DOHH2 (cell line): Measurements from ENCODE around the gene RPS6KA6.

Source experiments
- H3F3A ChIP-seq: fragments of 200-600 bp; sonication (generic), shearing (Covaris generic); 2 replicates; pipeline ENCODE4 v1.6.0; 2016; ENCODE audit warnings: antibody characterized with exemption, mild to moderate bottlenecking; ENCODE audit not compliant: control insufficient read depth, insufficient read depth
- H3K27ac ChIP-seq: fragments of 200-600 bp; sonication (generic); 2 replicates; pipeline ENCODE4 v1.5.1; 2014; ENCODE audit warnings: low read depth, mild to moderate bottlenecking, low read length, moderate library complexity
- H3K27me3 ChIP-seq: fragments of 200-600 bp; sonication (generic); 2 replicates; pipeline ENCODE4 v1.6.1; 2014; ENCODE audit warnings: mild to moderate bottlenecking, low read length, mixed read lengths; ENCODE audit not compliant: control insufficient read depth
- H3K36me3 ChIP-seq: fragments of 200-600 bp; sonication (generic); 2 replicates; pipeline ENCODE4 v1.6.1; 2014; ENCODE audit warnings: mild to moderate bottlenecking, low read length, moderate library complexity, mixed read lengths; ENCODE audit not compliant: control insufficient read depth
- H3K4me1 ChIP-seq: fragments of 200-600 bp; sonication (generic); 2 replicates; pipeline ENCODE4 v1.6.1; 2014; ENCODE audit warnings: mild to moderate bottlenecking, low read length, mixed read lengths; ENCODE audit not compliant: control insufficient read depth
- H3K4me2 ChIP-seq: fragments of 200-600 bp; sonication (generic); 2 replicates; pipeline ENCODE4 v1.6.0; 2014; ENCODE audit warnings: mild to moderate bottlenecking, low read length, moderate library complexity
- H3K4me3 ChIP-seq: fragments of 200-600 bp; sonication (generic); 2 replicates; pipeline ENCODE4 v1.5.1; 2014; ENCODE audit warnings: mild to moderate bottlenecking, low read length, mixed read lengths
- H3K79me2 ChIP-seq: fragments of 200-600 bp; sonication (generic); 2 replicates; pipeline ENCODE4 v1.6.1; 2014; ENCODE audit warnings: mild to moderate bottlenecking, low read length, mixed read lengths; ENCODE audit not compliant: control insufficient read depth
- H3K9me2 ChIP-seq: fragments of 200-600 bp; sonication (generic); replicated peaks from 2 replicates; pipeline ENCODE4 v1.6.1; 2014; ENCODE audit warnings: mild to moderate bottlenecking, low read length, mixed read lengths; ENCODE audit not compliant: control insufficient read depth
- H3K9me3 ChIP-seq: fragments of 200-600 bp; sonication (generic); 2 replicates; pipeline ENCODE4 v1.6.1; 2014; ENCODE audit warnings: antibody characterized with exemption, low read length, mixed read lengths; ENCODE audit not compliant: control insufficient read depth, insufficient read depth
- H4K20me1 ChIP-seq: fragments of 200-600 bp; sonication (generic); 2 replicates; pipeline ENCODE4 v1.6.0; 2014; ENCODE audit warnings: low read depth, mild to moderate bottlenecking, antibody characterized with exemption, low read length, moderate library complexity; ENCODE audit not compliant: control insufficient read depth, insufficient read depth
- EZH2phosphoT487 ChIP-seq: fragments of 200-600 bp; sonication (generic); IDR thresholded peaks from 2 replicates; pipeline ENCODE4 v1.6.1; 2017; ENCODE audit warnings: borderline replicate concordance, mild to moderate bottlenecking, antibody characterized with exemption, low read length, moderate library complexity, mixed read lengths
- TF ChIP-seq, protein P1 (sequence below): fragments of 200-600 bp; sonication (generic); IDR thresholded peaks from one replicate; pipeline ENCODE4 v1.5.1; 2014; ENCODE audit warnings: antibody characterized with exemption, mild to moderate bottlenecking, low read depth, low read length; ENCODE audit not compliant: poor library complexity, severe bottlenecking

Gene RPS6KA6

DNA sequence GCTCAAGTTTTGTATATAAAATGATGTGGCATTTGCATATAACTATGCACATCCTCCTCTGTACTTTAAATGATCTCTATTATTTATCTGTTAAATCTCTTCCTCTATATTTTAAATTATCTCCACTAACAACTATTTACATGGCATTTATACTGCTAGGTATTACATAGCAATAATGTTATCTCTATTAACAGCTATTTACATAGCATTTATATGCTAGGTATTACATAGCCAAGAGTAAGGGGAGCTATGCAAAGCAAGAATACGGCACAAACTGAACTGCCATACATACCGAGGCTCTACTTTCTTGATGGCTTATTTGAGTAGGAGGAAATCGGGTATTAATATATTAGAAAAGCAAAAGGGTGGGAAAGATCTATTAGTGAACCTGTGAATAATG, 12.7 kb downstream of the RPS6KA6 start:
- no peaks in the 10 kb centered on the region for H4K20me1 ChIP-seq
- no peaks in the 10 kb centered on the region for H3F3A ChIP-seq
- no peaks in the 10 kb centered on the region for H3K4me1 ChIP-seq
- H3K9me3 ChIP-seq, result no peaks in the 10 kb centered on the region
- TF ChIP-seq EZH2phosphoT487, result no peak
- H3K27ac ChIP-seq, result no peak overlapping the region
- no peak overlapping the region for H3K4me2 ChIP-seq
- H3K4me3 ChIP-seq, result no peak overlapping the region
- H3K27me3 ChIP-seq, result no peaks in the 10 kb centered on the region
- no peaks in the 10 kb centered on the region for H3K36me3 ChIP-seq
- H3K79me2 ChIP-seq, result no peaks in the 10 kb centered on the region
- no peaks in the 10 kb centered on the region for H3K9me2 ChIP-seq

GRCh38 chrX:84174348-84174747, 13.7 kb downstream of the RPS6KA6 start:
- H3K9me2 ChIP-seq, result no peaks in the 10 kb centered on the region
- no peak overlapping the region for H3K27ac ChIP-seq
- no peaks in the 10 kb centered on the region for H4K20me1 ChIP-seq
- TF ChIP-seq EZH2phosphoT487, result no peak
- TF ChIP-seq, protein P1, sequence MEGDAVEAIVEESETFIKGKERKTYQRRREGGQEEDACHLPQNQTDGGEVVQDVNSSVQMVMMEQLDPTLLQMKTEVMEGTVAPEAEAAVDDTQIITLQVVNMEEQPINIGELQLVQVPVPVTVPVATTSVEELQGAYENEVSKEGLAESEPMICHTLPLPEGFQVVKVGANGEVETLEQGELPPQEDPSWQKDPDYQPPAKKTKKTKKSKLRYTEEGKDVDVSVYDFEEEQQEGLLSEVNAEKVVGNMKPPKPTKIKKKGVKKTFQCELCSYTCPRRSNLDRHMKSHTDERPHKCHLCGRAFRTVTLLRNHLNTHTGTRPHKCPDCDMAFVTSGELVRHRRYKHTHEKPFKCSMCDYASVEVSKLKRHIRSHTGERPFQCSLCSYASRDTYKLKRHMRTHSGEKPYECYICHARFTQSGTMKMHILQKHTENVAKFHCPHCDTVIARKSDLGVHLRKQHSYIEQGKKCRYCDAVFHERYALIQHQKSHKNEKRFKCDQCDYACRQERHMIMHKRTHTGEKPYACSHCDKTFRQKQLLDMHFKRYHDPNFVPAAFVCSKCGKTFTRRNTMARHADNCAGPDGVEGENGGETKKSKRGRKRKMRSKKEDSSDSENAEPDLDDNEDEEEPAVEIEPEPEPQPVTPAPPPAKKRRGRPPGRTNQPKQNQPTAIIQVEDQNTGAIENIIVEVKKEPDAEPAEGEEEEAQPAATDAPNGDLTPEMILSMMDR, result no peak
- no peaks in the 10 kb centered on the region for H3F3A ChIP-seq
- H3K4me1 ChIP-seq, result no peaks in the 10 kb centered on the region
- H3K36me3 ChIP-seq, result no peaks in the 10 kb centered on the region
- H3K9me3 ChIP-seq, result no peaks in the 10 kb centered on the region
- no peak overlapping the region for H3K4me2 ChIP-seq
- no peaks in the 10 kb centered on the region for H3K27me3 ChIP-seq
- no peak overlapping the region for H3K4me3 ChIP-seq
- H3K79me2 ChIP-seq, result no peaks in the 10 kb centered on the region

GRCh38 chrX:84170931-84171330, 17.1 kb downstream of the RPS6KA6 start:
- Histone ChIP-seq H4K20me1 (no peaks in the 10 kb centered on the region), H3K27ac (no peak overlapping the region), H3K4me2 (no peak overlapping the region), H3K36me3 (no peaks in the 10 kb centered on the region), H3F3A (no peaks in the 10 kb centered on the region), H3K4me3 (no peak overlapping the region), H3K27me3 (no peaks in the 10 kb centered on the region), H3K9me3 (no peaks in the 10 kb centered on the region), H3K9me2 (no peaks in the 10 kb centered on the region), H3K4me1 (no peaks in the 10 kb centered on the region), H3K79me2 (no peaks in the 10 kb centered on the region)
- TF ChIP-seq EZH2phosphoT487, result no peak
- TF ChIP-seq, protein P1, result no peak

GRCh38 chrX:84168574-84168973, 19.4 kb downstream of the RPS6KA6 start:
- no peaks in the 10 kb centered on the region for H3K79me2 ChIP-seq
- H3K4me3 ChIP-seq, result no peak overlapping the region
- H3K9me2 ChIP-seq, result no peaks in the 10 kb centered on the region
- TF ChIP-seq, protein P1, result no peak
- TF ChIP-seq EZH2phosphoT487, result no peak
- no peaks in the 10 kb centered on the region for H3K9me3 ChIP-seq
- no peaks in the 10 kb centered on the region for H3K27me3 ChIP-seq
- H3K27ac ChIP-seq, result no peak overlapping the region
- H3F3A ChIP-seq, result no peaks in the 10 kb centered on the region
- no peaks in the 10 kb centered on the region for H3K4me1 ChIP-seq
- no peaks in the 10 kb centered on the region for H4K20me1 ChIP-seq
- no peaks in the 10 kb centered on the region for H3K36me3 ChIP-seq
- no peak overlapping the region for H3K4me2 ChIP-seq
